ENCODE results near the gene PFKP.
"Not testable (repeated sequence)": the region's sequence is repeated elsewhere in the genome, so short reads cannot be mapped to it uniquely, and the experiment has no call there.

The PFKP gene

GRCh38 chr10:3167611-3168330, 100.4 kb downstream of the PFKP start:
- ChIA-PET POLR2A (interaction anchor here (1.6 kb wide), 1 partner anchor 10 kb away, joined by 4 read pairs; no protein-coding TSS in a partner anchor), CTCF (interaction anchor here (1.1 kb wide), 1 partner anchor 10 kb away, joined by 6 read pairs; no protein-coding TSS in a partner anchor)
- TF ChIP-seq, protein P1, sequence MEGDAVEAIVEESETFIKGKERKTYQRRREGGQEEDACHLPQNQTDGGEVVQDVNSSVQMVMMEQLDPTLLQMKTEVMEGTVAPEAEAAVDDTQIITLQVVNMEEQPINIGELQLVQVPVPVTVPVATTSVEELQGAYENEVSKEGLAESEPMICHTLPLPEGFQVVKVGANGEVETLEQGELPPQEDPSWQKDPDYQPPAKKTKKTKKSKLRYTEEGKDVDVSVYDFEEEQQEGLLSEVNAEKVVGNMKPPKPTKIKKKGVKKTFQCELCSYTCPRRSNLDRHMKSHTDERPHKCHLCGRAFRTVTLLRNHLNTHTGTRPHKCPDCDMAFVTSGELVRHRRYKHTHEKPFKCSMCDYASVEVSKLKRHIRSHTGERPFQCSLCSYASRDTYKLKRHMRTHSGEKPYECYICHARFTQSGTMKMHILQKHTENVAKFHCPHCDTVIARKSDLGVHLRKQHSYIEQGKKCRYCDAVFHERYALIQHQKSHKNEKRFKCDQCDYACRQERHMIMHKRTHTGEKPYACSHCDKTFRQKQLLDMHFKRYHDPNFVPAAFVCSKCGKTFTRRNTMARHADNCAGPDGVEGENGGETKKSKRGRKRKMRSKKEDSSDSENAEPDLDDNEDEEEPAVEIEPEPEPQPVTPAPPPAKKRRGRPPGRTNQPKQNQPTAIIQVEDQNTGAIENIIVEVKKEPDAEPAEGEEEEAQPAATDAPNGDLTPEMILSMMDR (IDR thresholded peaks at IDR 0.05; ENCODE audit: control extremely low read depth, extremely low read depth, low read depth, missing control alignments) = no peak
- DNase-seq (ENCODE audit: extremely low spot score) = no peak

DNA sequence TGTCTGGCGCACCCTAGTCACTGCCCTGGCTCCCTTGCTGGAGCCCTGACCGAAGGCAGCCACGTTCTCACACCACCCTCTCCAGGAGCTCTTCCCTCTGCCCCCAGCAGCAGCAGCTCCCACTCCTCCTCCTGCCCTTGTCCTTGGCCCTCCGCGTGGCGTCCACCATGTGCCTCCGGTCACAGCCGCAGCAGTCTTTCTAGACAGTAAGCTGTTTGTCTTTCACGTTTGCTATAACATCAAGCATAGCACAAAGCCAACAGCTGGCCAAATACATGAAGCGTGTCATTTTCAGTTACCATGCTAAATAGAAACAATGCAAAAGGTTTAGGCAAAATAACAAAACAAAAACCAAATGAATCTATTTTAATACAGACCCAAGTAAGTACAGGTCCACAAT, 101.9 kb downstream of the PFKP start:
- TF ChIP-seq, protein P1 (IDR thresholded peaks at IDR 0.05; ENCODE audit: control extremely low read depth, extremely low read depth, low read depth, missing control alignments) = no peak
- ChIA-PET POLR2A (interaction anchor here (0.5 to 1.6 kb wide), 2 partner anchors 11 to 136 kb away, joined by 3 to 4 read pairs; no protein-coding TSS in a partner anchor), CTCF (interaction anchor here (0.7 to 1.1 kb wide), 3 partner anchors 12 to 25 kb away, joined by 3 to 6 read pairs (median 3); no protein-coding TSS in a partner anchor)
- DNase-seq (ENCODE audit: extremely low spot score) = no peak

GRCh38 chr10:3169673-3170072, 102.3 kb downstream of the PFKP start:
- CTCF ChIA-PET = interaction anchor here (0.7 to 1.1 kb wide), 2 partner anchors 16 to 25 kb away, joined by 3 read pairs; no protein-coding TSS in a partner anchor
- TF ChIP-seq, protein P1 (IDR thresholded peaks at IDR 0.05; ENCODE audit: control extremely low read depth, extremely low read depth, low read depth, missing control alignments) = no peak
- POLR2A ChIA-PET = no interaction called here
- DNase-seq (ENCODE audit: extremely low spot score) = no peak

GRCh38 chr10:3171488-3171887, 104.1 kb downstream of the PFKP start:
- POLR2A ChIA-PET; DNase-seq (ENCODE audit: extremely low spot score); CTCF ChIA-PET: not testable (repeated sequence)

DNA sequence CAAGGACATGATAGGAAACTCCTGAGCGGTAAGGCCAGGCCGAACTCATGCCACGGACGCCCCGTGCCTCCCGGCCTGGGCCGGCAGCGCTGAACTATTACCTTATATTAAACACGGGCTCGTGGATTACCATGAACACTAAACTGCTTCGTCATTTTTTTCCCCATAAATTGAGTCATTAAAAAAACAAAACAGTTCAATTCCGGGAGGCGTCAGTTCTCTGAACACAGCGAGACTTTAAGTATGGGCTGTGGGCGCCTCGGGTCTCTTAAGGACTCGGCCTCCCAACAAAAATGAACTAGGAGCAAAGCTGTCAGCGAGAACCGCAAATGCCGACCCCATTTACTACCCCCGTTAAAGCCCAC, 104.7 kb downstream of the PFKP start:
- TF ChIP-seq, protein P1 (IDR thresholded peaks at IDR 0.05; ENCODE audit: control extremely low read depth, extremely low read depth, low read depth, missing control alignments) = no peak
- DNase-seq (ENCODE audit: extremely low spot score) = no peak
- CTCF ChIA-PET = interaction anchor here (1.1 kb wide), 1 partner anchor 20 kb away, joined by 4 read pairs; no protein-coding TSS in a partner anchor
- POLR2A ChIA-PET = interaction anchor here (0.5 to 1.3 kb wide), 3 partner anchors 80 to 174 kb away, joined by 3 to 9 read pairs (median 5); no protein-coding TSS in a partner anchor

DNA sequence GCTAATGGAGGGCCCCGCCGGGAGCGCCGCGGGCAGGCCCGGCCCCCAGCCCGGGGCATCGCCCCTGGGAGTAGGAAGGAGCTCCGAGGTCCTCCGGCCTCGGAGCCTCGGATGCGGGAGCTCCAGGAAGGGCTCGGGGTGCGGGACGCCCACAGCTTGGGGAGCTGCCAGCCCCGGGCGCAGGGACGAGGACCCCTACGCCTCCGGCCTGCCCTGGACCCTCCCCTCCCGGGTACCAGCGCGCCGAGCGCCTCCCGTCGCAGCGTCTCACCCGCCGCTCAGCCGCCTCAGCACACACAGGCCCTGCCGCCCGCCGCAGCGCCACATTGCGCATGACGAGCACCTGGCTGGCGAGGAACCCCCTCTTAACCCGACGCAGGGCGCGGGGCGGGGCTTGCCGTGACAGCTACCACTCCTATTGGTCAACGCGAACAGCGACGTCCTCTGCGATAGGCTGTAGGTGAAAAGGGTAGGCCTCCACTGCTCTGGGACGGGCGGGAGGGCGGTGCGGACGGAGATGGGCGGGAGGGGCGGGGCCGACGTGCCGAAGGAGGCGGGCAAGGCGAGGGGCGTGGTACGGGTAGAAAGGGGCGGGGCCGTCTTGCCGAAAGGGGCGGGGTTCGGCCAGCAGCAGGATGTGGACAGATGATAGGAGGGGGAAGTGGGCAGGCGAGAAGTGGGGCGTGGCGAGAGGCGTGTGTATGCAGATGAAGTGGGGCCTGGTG, 105.3 kb downstream of the PFKP start, which contains the start of gene PITRM1:
Gene PITRM1 (minus strand): TSS at position 337 of the 725 bp plus-strand sequence. CDS start 10 bp downstream, at position 327.
- ChIA-PET POLR2A (interaction anchor here (0.5 to 1.3 kb wide), 8 partner anchors 8 to 702 kb away, joined by 3 to 9 read pairs (median 3); no protein-coding TSS in a partner anchor), CTCF (interaction anchor here (0.9 to 1.4 kb wide), 3 partner anchors 19 to 21 kb away, joined by 3 to 4 read pairs (median 3); no protein-coding TSS in a partner anchor)
- DNase-seq (ENCODE audit: extremely low spot score) = peak; percentile 98
- TF ChIP-seq, protein P1 (IDR thresholded peaks at IDR 0.05; ENCODE audit: control extremely low read depth, extremely low read depth, low read depth, missing control alignments) = no peak

Data from GM10248 (cell line).